ENCODE measurements around the gene ABCC4. TPM values are rescaled to one million over a fixed set of nuclear protein-coding genes. Genes with fewer than 3 reads are reported as not detected.

ABCC4 gene
- total RNA-seq, 1 experiment from 2014 or later, result 12.5 TPM

DNA sequence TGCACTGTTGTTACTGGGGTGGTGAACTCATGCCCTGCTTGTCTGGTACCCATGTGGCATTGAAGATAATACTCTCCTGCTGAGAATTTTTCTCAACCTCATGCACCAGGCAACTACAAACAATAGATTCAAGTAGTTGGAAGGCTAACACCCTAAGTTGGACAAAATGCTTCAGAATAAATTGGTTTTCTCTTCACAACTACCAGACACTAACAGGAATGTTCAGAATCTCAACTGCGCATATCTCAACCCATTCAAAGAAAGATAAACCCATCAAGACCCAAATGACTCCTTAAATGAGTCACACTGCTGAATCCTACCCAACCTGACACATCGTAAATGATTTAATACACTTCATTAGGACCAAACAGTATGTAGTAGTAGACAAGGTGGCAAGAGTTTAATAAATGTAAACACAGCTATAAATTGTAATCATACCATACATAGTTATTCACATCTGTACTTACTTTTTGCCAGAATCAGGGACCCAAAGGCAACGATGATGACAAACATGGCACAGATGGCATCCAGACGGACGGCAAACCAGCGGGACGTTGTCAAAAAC is 227.4 kb downstream of the ABCC4 start:
- DNase-seq, result no peak
- H3K4me1 Mint-ChIP-seq (ENCODE audit: low read depth, unreplicated experiment), result no peaks in the 10 kb centered on the region
- no TSS peak for BruUV-seq (replicated peaks)

DNA sequence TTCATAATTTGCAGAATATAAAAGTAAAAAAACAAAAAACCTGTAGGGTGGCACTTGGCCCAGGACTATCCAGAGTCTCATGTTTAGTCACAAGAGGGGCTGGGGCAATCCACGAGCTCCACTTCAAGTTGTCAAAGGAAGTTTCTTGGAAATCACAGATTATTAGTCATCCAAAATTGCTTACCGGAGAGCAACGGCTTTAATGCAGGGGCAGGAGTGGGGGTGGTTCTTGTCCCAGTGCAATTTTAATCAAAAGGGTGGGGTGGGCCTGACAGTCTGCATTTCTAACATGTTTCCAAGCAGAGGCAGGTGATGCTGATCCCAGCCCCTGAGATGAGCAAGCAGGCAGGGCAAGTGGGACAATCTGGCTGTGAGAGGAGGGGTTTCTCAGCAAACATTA is 233.9 kb downstream of the ABCC4 start:
- Mint-ChIP-seq H3K9me3 (ENCODE audit: low read depth, unreplicated experiment) (no peaks in the 10 kb centered on the region), H3K27ac (ENCODE audit: unreplicated experiment) (no peak overlapping the region), H3K4me3 (ENCODE audit: low read depth, unreplicated experiment) (no peak overlapping the region), H3K4me1 (ENCODE audit: low read depth, unreplicated experiment) (no peaks in the 10 kb centered on the region), H3K36me3 (ENCODE audit: insufficient read depth, unreplicated experiment) (no peaks in the 10 kb centered on the region), H3K27me3 (ENCODE audit: unreplicated experiment) (no peaks in the 10 kb centered on the region)
- CTCF ChIA-PET, result no interaction called here
- TF ChIP-seq, protein P1, sequence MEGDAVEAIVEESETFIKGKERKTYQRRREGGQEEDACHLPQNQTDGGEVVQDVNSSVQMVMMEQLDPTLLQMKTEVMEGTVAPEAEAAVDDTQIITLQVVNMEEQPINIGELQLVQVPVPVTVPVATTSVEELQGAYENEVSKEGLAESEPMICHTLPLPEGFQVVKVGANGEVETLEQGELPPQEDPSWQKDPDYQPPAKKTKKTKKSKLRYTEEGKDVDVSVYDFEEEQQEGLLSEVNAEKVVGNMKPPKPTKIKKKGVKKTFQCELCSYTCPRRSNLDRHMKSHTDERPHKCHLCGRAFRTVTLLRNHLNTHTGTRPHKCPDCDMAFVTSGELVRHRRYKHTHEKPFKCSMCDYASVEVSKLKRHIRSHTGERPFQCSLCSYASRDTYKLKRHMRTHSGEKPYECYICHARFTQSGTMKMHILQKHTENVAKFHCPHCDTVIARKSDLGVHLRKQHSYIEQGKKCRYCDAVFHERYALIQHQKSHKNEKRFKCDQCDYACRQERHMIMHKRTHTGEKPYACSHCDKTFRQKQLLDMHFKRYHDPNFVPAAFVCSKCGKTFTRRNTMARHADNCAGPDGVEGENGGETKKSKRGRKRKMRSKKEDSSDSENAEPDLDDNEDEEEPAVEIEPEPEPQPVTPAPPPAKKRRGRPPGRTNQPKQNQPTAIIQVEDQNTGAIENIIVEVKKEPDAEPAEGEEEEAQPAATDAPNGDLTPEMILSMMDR (IDR thresholded peaks at IDR 0.05; ENCODE audit: unreplicated experiment), result no peak
- intact Hi-C loops (cut with micrococcal nuclease; ENCODE audit: unreplicated experiment), result no loop called here
- BruUV-seq (replicated peaks), result no TSS peak
- no peak for DNase-seq

More for the DNA sequence above, 227.4 kb downstream of the ABCC4 start:
- TF ChIP-seq, protein P1 (IDR thresholded peaks at IDR 0.05; ENCODE audit: unreplicated experiment), result no peak
- CTCF ChIA-PET, result no interaction called here
- no peak overlapping the region for H3K27ac Mint-ChIP-seq (ENCODE audit: unreplicated experiment)
- H3K9me3 Mint-ChIP-seq (ENCODE audit: low read depth, unreplicated experiment), result no peaks in the 10 kb centered on the region
- H3K4me3 Mint-ChIP-seq (ENCODE audit: low read depth, unreplicated experiment), result no peak overlapping the region
- H3K36me3 Mint-ChIP-seq (ENCODE audit: insufficient read depth, unreplicated experiment), result peaks cover 5% of the 10 kb centered on the region
- H3K27me3 Mint-ChIP-seq (ENCODE audit: unreplicated experiment), result no peaks in the 10 kb centered on the region
- intact Hi-C loops (cut with micrococcal nuclease; ENCODE audit: unreplicated experiment), result no loop called here

DNA sequence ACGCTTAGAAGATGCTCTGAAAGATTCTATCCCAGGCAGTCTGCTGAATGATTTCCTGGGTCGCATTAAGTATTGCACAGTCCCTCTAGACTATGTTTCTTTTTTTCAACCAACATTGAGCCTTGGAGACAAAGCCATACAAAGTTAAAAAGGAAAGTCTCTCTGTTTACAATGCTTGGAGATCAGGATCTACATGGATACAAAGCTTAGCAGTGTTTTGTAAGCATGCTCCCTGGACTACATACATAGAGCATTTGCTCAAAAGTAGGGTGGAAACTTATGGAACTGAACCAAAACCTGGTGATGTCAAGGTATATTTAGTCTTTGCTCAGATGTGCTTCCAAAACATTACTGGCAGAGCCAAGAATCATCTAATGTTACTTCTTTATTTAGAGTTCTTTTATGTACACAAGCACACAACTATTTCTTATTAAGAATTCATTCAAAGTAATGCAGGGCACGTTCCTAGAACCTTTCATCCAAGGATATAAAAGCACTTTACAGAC is 241.2 kb downstream of the ABCC4 start:
- no TSS peak for BruUV-seq (replicated peaks)
- Mint-ChIP-seq H3K4me3 (ENCODE audit: low read depth, unreplicated experiment) (no peak overlapping the region), H3K9me3 (ENCODE audit: low read depth, unreplicated experiment) (no peaks in the 10 kb centered on the region), H3K4me1 (ENCODE audit: low read depth, unreplicated experiment) (no peaks in the 10 kb centered on the region), H3K27ac (ENCODE audit: unreplicated experiment) (no peak overlapping the region), H3K27me3 (ENCODE audit: unreplicated experiment) (no peaks in the 10 kb centered on the region), H3K36me3 (ENCODE audit: insufficient read depth, unreplicated experiment) (no peaks in the 10 kb centered on the region)
- TF ChIP-seq, protein P1 (IDR thresholded peaks at IDR 0.05; ENCODE audit: unreplicated experiment), result no peak
- no peak for DNase-seq
- CTCF ChIA-PET, result no interaction called here
- intact Hi-C loops (cut with micrococcal nuclease; ENCODE audit: unreplicated experiment), result no loop called here

DNA sequence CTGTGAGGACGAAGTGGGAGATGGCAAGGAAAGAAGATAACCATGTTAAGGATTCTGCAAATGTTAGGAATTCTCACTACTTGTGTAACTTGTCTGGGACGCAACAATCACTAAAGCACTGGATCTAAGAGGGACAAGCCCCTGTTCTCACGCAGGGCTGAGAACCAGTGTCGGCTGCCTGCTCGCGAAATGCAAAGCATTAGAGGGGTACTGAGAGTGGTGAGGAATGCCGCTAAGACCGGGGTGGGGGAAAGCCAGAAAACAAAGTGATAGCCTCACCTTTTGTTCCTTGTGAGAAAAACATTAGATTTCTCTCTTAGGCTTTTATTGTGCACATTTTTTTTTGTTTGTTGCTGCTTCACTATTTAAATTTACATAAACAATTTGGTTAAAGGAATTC is 241.9 kb downstream of the ABCC4 start:
- no peaks in the 10 kb centered on the region for H3K27me3 Mint-ChIP-seq (ENCODE audit: unreplicated experiment)

More for the DNA sequence above, 241.9 kb downstream of the ABCC4 start:
- no peaks in the 10 kb centered on the region for H3K36me3 Mint-ChIP-seq (ENCODE audit: insufficient read depth, unreplicated experiment)
- no peaks in the 10 kb centered on the region for H3K4me1 Mint-ChIP-seq (ENCODE audit: low read depth, unreplicated experiment)
- BruUV-seq (replicated peaks), result no TSS peak
- intact Hi-C loops (cut with micrococcal nuclease; ENCODE audit: unreplicated experiment), result no loop called here
- no peak overlapping the region for H3K27ac Mint-ChIP-seq (ENCODE audit: unreplicated experiment)
- no peak for DNase-seq
- no peak overlapping the region for H3K4me3 Mint-ChIP-seq (ENCODE audit: low read depth, unreplicated experiment)
- TF ChIP-seq, protein P1 (IDR thresholded peaks at IDR 0.05; ENCODE audit: unreplicated experiment), result no peak
- CTCF ChIA-PET, result no interaction called here
- no peaks in the 10 kb centered on the region for H3K9me3 Mint-ChIP-seq (ENCODE audit: low read depth, unreplicated experiment)
